Loucy (cell line): ENCODE results near the gene SPHK2.
A peak's percentile ranks its signal among the peaks of the same experiment; 100 is the strongest.

Experiments used
- H2AFZ ChIP-seq: fragments of 200-600 bp; sonication (generic); 2 replicates; pipeline ENCODE4 v1.6.0; 2016; ENCODE audit warnings: antibody characterized with exemption, mild to moderate bottlenecking, low read length, moderate library complexity
- H3F3A ChIP-seq: fragments of 200-600 bp; 2 replicates; pipeline ENCODE4 v1.6.0; 2016; ENCODE audit warnings: antibody characterized with exemption, low read depth, mild to moderate bottlenecking
- H3K27me3 ChIP-seq: fragments of 200-600 bp; sonication (generic); 2 replicates; pipeline ENCODE4 v1.6.1; 2014; ENCODE audit warnings: low read length, mild to moderate bottlenecking; ENCODE audit not compliant: insufficient read depth, poor library complexity, severe bottlenecking
- H3K36me3 ChIP-seq: fragments of 200-600 bp; sonication (generic); 2 replicates; pipeline ENCODE4 v1.6.1; 2016; ENCODE audit warnings: low read length; ENCODE audit not compliant: insufficient read depth
- H3K4me1 ChIP-seq: fragments of 200-600 bp; sonication (generic); 2 replicates; pipeline ENCODE4 v1.5.1; 2014; ENCODE audit warnings: low read length, mild to moderate bottlenecking; ENCODE audit not compliant: insufficient read depth, poor library complexity, severe bottlenecking
- H3K4me2 ChIP-seq: fragments of 200-600 bp; sonication (generic); 2 replicates; pipeline ENCODE4 v1.6.0; 2014; ENCODE audit warnings: antibody characterized with exemption, low read length, low read depth, mild to moderate bottlenecking; ENCODE audit not compliant: poor library complexity, severe bottlenecking
- H3K4me3 ChIP-seq: fragments of 200-600 bp; sonication (generic); 2 replicates; pipeline ENCODE4 v1.5.1; 2014; ENCODE audit warnings: low read length, mild to moderate bottlenecking, mixed read lengths; ENCODE audit not compliant: poor library complexity, severe bottlenecking
- H3K79me2 ChIP-seq: fragments of 200-600 bp; sonication (generic); 2 replicates; pipeline ENCODE4 v1.6.1; 2014; ENCODE audit warnings: low read length; ENCODE audit not compliant: insufficient read depth
- H3K9ac ChIP-seq: fragments of 200-600 bp; sonication (generic); 2 replicates; pipeline ENCODE4 v1.6.0; 2014; ENCODE audit warnings: mild to moderate bottlenecking, low read depth, low read length, moderate library complexity; ENCODE audit not compliant: poor library complexity, severe bottlenecking
- H3K9me2 ChIP-seq: fragments of 200-600 bp; sonication (generic); replicated peaks from 2 replicates; pipeline ENCODE4 v1.6.1; 2016; ENCODE audit warnings: low read depth, low read length, mixed read lengths
- H3K9me3 ChIP-seq: fragments of 200-600 bp; sonication (generic); 2 replicates; pipeline ENCODE4 v1.6.1; 2014; ENCODE audit warnings: mild to moderate bottlenecking, antibody characterized with exemption, low read length, low read depth; ENCODE audit not compliant: insufficient read depth
- H4K20me1 ChIP-seq: fragments of 200-600 bp; sonication (generic); 2 replicates; pipeline ENCODE4 v1.6.0; 2014; ENCODE audit warnings: antibody characterized with exemption, low read length, mild to moderate bottlenecking; ENCODE audit not compliant: insufficient read depth, poor library complexity, severe bottlenecking
- EZH2phosphoT487 ChIP-seq: fragments of 200-600 bp; IDR thresholded peaks from 2 replicates; pipeline ENCODE4 v1.6.1; 2018; ENCODE audit warnings: antibody characterized with exemption, mild to moderate bottlenecking, moderate library complexity, borderline replicate concordance
- TF ChIP-seq, protein P1 (sequence below): fragments of 200-600 bp; sonication (generic); conservative IDR thresholded peaks from 2 replicates; pipeline ENCODE4 v1.5.1; 2014; ENCODE audit warnings: mild to moderate bottlenecking, antibody characterized with exemption, low read length

The SPHK2 gene

DNA sequence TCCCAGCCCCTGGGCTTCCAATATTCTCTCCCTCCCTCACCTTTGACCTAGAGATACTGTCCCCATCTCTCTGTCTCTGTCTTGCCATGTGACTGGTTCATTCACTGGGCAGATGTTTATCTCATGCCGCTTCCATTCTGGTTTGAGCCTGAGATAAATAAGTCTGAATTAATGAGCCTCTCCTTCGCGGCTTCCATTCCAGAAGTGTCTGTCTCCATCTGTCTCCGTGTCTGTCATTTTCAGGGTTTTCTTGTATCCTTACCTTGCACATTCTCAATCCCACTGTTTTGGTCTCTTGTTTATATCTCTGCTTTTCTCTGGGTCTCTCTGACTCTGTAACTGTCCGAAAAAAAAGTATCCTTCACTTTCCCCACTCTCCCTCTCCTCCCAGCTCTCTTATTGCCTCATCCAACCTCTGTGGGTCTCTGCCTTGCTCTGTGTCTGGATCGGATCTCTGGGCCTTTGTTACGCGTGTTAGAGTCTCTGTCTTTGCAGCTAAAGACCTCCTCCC lies 4.3 kb downstream of the SPHK2 start:
- no peaks in the 10 kb centered on the region for H3K36me3 ChIP-seq
- peaks cover 5% of the 10 kb centered on the region for H4K20me1 ChIP-seq
- H3K4me2 ChIP-seq = peak overlapping the region; percentile 75
- no peak for TF ChIP-seq EZH2phosphoT487
- TF ChIP-seq, protein P1, sequence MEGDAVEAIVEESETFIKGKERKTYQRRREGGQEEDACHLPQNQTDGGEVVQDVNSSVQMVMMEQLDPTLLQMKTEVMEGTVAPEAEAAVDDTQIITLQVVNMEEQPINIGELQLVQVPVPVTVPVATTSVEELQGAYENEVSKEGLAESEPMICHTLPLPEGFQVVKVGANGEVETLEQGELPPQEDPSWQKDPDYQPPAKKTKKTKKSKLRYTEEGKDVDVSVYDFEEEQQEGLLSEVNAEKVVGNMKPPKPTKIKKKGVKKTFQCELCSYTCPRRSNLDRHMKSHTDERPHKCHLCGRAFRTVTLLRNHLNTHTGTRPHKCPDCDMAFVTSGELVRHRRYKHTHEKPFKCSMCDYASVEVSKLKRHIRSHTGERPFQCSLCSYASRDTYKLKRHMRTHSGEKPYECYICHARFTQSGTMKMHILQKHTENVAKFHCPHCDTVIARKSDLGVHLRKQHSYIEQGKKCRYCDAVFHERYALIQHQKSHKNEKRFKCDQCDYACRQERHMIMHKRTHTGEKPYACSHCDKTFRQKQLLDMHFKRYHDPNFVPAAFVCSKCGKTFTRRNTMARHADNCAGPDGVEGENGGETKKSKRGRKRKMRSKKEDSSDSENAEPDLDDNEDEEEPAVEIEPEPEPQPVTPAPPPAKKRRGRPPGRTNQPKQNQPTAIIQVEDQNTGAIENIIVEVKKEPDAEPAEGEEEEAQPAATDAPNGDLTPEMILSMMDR = no peak
- H3F3A ChIP-seq = no peaks in the 10 kb centered on the region
- peak overlapping the region; percentile 70 for H3K4me3 ChIP-seq
- no peaks in the 10 kb centered on the region for H3K9me3 ChIP-seq
- H2AFZ ChIP-seq = no peak overlapping the region
- H3K27me3 ChIP-seq = peaks cover 5% of the 10 kb centered on the region
- peaks cover 23% of the 10 kb centered on the region for H3K79me2 ChIP-seq
- peak overlapping the region; percentile 73 for H3K9ac ChIP-seq
- peaks cover 23% of the 10 kb centered on the region for H3K4me1 ChIP-seq
- H3K9me2 ChIP-seq = no peaks in the 10 kb centered on the region

DNA sequence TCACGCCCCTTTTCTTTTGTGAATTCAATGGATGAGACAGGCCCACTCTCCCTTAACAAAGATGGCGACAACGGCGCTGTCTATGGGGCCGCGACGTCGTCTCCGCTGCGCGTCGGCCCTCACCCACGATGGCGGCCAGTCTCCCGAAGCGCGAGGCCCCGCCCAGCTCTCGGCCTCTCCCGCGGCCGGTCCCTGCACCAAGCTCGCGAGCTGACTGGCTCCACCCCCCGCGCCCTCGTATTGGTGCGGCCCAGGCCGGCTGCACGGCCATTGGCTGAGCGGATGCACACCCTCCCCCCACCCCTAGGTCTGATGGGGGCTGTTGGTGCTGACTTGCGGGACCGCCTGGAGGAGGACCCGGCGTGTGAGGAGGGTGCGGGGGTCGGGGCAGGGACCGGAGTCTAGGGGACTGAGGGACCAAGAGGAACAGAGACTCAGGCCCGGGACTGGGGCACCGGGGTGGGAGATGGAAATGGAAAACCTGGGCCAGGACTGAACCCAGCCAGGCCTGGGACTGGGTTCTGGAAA lies 4.8 kb downstream of the SPHK2 start:
- Histone ChIP-seq H3F3A (no peaks in the 10 kb centered on the region), H3K4me1 (peaks cover 23% of the 10 kb centered on the region), H3K4me3 (peak overlapping the region; percentile 74), H4K20me1 (peaks cover 4% of the 10 kb centered on the region), H3K9me2 (no peaks in the 10 kb centered on the region), H3K9me3 (no peaks in the 10 kb centered on the region), H3K36me3 (no peaks in the 10 kb centered on the region), H2AFZ (no peak overlapping the region), H3K4me2 (peak overlapping the region; percentile 87), H3K9ac (peak overlapping the region; percentile 76), H3K27me3 (no peaks in the 10 kb centered on the region), H3K79me2 (peaks cover 19% of the 10 kb centered on the region)
- no peak for TF ChIP-seq EZH2phosphoT487
- TF ChIP-seq, protein P1 = no peak

DNA sequence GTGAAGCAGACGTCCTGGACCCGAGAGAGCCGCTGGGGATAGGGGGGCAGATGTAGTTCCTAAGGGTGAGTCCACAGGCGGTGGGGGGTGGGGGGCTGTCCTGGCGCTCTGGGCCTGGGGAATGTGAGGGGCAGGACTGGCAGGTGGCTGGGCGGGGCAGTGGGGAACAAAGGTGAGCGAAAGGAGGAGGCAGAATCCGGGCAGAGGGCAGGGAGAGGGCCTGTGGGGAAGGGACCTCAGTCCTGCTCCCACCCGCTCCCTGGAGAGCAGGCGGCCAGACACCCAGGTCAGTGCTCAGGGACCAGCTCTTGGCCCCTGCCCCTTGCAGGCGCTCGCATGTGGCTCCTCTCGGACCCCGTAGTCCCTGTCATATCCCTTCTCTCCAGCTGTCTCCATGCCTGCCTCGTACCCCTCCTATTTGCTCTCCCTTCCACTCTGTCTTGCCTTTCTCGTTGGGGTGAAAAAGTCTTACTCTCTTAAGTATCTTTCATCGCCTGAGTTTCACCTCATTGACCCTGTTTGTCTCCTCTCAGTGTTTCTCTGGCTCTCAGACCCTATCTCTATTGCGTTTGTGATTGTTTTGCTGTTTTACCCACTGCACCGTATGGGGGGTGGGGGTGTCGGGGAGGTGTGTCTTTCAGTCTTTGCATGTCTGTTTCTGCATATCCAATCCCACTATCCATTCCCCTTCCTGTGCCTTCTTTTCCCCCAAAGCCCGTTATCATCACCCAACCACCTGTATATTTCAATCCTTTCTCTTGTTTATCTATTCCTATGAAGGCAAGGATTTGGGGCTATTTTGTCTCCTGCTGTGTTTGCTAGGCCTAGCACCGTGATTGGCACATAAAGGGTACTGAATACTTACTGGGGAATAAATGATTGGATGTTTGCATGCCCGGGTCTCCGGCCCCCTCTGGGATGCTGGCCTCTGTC lies 5.8 kb downstream of the SPHK2 start:
- no peaks in the 10 kb centered on the region for H3K27me3 ChIP-seq
- H4K20me1 ChIP-seq = peaks cover 4% of the 10 kb centered on the region
- H3K9me3 ChIP-seq = no peaks in the 10 kb centered on the region
- H3K36me3 ChIP-seq = no peaks in the 10 kb centered on the region
- no peak overlapping the region for H2AFZ ChIP-seq
- H3F3A ChIP-seq = no peaks in the 10 kb centered on the region
- H3K9ac ChIP-seq = peak overlapping the region; percentile 76
- TF ChIP-seq, protein P1 = no peak
- TF ChIP-seq EZH2phosphoT487 = no peak
- no peaks in the 10 kb centered on the region for H3K9me2 ChIP-seq
- H3K4me2 ChIP-seq = peak overlapping the region; percentile 87
- peak overlapping the region; percentile 74 for H3K4me3 ChIP-seq
- H3K4me1 ChIP-seq = peaks cover 18% of the 10 kb centered on the region
- peaks cover 14% of the 10 kb centered on the region for H3K79me2 ChIP-seq
